Stimulated activated CD8-positive, alpha-beta memory T cell treated with anti-CD3 and anti-CD28 coated beads, Interleukin-15, amount 100 ng/mL, for 24 hours (primary cell): ENCODE measurements around the gene SLX9.
"Not testable (repeated sequence)": the region's sequence is repeated elsewhere in the genome, so short reads cannot be mapped to it uniquely, and the experiment has no call there.

Experiments used
- DNase-seq: peaks from one replicate; pipeline ENCODE4 v3.0.0-alpha.2; 2020; ENCODE audit warnings: low read depth

SLX9 gene

DNA sequence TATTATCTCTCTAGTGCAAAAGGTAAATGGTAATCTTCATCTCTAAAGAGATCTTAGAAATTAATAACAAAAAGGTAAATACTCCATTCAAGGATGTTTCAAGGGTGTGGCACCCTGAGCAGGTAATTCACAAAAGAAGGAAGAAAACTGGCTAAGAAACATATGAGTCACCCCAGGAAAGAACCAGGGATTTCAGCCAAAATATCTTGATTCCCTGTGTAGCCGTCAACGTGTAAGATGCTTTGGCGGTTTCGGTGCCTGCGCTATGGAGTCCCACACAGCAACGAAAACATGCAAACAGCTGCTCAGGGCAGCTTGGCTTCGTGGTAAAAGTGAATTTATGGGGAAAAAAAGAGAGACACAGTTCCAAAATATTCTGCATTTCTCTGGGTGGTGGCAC, 22.9 kb upstream of the SLX9 start:
- no peak for DNase-seq

DNA sequence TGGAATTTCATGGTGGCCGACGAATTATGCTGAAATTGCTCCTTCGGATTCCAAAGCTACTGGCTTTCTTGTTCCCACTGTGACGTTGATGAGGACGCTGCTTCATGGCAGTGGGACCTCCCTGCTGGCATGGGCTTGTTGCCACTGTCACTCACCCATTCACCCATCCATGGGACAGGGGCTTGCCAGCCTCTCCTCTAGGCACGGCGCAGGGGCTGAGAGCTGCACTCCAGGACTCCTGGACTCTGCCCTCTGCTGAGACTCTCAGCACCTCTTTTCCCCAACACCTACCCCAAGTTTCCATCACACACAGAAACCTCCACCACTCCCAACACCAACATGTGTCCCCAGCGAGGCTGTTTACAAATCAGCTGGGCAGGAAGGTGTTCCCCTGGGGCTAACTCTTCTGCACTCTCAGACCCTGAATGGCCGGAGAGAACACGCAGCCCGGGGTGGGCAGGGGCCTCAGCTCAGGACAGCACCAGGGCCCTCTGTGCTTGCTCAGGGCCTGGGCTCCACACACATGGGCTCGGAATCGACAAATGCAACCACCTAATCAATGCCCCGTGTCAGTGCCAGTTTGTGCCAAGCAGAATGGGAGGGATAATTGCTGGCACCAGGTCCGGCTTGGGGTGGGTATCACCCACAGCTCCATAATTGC, 22.3 kb upstream of the SLX9 start:
- no peak for DNase-seq

DNA sequence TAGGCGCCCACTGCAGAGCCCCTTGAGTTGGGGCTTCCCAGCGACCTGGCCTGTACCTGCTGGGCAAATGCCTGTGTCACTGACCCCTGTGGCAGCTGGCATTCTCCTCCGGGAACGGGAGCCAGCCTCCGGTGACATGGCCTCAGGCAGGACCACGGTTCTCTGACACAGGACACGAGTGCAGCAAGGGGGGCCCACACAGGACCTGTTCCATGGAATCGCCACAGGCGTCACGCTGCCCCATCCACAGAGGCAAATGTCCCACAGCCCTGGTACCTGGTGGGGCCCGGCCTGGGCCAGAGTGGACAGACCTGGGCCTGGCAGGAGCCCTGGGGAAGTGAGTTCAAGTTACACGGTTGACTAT, 21.7 kb upstream of the SLX9 start:
- DNase-seq = no peak

DNA sequence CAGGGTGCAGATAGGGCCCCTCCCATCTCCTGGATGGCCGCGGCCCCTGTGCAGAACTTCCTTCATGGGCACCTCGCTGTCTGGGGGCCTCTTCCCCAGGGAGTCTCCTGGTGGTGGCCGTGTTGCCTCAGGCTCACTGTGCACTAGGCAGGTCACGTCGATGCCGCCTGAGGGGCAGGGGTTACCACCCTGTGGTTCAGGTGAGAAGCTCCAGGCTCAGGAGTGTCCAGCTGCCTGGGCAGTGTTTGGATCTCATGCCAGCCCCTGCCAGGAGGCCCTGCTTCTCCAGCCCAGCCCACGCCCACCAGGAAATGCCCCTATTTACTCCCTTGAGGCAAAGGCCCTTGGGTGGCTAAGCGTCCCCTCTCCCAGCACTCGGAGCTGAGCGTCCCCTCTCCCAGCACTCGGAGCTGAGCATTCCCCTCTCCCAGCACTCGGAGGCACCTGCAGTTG, 21.2 kb upstream of the SLX9 start:
- no peak for DNase-seq

DNA sequence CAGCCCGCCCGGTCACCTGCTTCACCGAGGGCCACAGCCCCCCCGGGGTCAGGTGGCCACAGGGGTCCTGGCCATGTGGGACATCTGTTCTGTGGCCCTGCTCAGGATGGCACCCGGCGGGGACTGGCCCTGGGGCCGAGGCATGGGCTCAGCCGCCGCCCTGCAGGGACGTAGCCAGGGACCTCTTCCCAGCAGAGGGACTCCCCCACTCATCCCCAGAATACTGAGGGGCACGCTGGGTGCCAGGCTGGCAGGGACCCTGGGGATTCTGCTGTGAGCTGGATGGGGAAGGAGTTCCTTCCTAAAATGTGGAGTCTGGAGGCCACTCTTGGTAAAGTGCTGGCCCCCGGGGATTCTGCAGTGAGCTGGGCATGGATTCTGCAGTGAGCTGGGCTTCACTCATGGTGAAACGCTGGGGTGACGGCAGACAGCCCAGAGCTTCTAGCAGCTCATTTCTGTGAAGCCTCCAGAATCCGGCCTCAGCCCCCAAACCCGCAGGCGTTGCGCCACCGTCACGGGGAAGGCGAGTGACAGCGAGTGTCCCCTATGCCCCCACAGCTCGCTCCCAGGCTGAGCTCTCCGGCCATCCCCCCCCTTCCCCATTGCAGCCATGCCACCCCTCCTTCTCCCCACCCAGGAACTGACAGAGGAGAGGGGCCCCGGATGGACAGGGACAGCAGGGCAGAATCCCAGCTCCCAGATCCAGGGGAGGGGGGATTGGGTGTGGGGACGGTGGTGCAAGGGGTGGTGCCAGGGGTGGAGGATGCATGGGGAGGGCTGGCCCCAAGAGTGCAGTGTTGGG, 20.5 kb upstream of the SLX9 start:
- DNase-seq = no peak

DNA sequence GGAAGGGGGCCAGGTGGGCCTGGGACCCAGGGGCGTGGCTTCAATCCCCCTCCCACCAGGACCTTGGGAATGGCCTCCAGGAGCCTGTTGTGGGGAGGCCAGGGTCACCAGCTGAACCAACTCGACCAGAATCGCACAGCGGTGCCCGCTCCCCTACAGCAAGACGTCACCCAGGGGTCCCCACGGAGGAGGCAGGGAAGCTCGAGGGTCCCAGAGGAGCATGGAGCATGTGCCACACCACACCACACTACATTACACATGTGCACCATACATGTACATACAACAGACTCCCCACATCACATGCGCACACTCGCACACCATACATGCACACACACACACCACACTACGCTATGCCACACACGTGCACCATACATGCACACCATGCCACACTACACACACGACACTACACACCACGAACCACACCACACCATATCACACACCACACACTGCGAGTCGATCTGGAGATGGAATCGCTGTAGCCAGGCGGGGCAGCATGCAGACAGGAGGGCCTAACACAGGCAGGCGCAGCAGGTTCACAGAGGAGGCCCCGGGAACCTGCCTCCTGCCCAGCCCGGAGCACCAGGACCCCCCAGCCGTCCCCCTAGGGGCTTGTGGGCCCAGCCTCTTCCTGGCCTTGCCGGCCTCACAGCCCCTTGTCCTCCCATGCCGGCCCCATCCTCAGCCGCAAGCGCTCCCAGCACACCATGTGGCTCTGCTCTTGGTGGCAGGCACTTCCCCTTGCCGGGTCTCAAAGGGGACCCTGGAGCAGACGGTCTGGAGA, 19.7 kb upstream of the SLX9 start:
- no peak for DNase-seq

DNA sequence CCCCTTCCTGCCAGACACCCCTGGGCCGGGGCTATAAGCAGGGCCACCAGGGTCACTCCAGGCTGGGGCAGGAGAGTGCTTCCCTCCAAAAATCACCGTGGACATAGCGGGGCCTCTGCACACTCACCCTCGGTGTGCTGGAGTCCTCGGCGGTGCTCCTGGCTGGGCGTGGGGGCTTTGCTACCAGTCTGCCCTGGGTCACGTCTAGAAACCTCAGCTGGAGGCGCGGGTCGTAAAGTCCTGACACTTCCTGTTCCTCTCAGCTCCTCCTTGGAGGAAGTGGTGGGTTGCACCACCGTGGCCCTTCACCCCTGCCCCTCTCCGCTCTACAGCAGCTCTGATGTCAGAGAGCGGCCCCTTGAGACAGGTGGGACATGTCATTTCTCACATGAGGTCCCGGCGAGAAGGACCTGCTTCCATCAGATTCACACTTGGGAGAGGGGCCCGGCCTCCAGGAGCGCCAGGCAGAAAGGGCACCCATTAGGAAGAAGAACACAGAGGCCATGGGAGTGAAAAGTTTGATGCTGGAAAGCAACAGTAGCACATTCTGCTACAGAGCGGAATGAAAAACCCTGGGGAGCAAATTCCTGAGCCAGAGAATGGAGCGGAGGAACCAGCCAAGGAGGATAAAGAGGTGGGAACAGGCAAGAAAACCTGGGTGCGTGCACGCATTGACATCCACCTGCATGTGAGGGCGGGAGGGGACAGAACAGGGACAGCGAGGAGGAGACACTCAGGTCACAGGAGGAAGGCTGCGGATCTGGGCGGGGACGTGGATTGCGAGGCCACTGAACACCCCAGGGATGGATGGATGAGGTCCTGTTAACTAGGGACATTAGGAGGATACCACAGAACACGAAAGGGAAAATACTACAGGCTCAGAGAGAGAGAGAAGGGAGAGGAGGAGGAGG, 18.9 kb upstream of the SLX9 start, which contains the start of gene ITGB2:
TSS of gene ITGB2 (minus strand) at position 206 of the 911 bp plus-strand sequence. CDS start 10,117 bp downstream, outside the sequence.
- DNase-seq = no peak

DNA sequence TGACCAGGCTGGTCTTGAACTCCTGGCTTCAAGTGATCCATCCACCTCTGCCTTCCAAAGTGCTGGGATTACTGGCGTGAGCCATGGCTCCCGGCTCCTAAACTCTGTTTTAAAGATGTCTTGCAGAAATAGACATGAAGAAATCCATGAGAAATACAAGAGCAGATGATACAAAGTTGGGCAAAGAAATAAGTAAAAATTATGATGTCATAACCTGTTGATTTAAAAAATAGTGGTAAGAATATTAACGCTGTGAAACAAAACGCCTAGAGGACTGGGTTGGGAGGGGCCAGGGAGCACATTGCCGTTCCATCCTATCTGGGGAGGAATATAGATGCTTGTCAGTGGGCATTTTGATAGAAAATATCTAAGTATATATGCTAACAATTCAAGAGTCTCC, 17.9 kb upstream of the SLX9 start:
- DNase-seq = no peak

DNA sequence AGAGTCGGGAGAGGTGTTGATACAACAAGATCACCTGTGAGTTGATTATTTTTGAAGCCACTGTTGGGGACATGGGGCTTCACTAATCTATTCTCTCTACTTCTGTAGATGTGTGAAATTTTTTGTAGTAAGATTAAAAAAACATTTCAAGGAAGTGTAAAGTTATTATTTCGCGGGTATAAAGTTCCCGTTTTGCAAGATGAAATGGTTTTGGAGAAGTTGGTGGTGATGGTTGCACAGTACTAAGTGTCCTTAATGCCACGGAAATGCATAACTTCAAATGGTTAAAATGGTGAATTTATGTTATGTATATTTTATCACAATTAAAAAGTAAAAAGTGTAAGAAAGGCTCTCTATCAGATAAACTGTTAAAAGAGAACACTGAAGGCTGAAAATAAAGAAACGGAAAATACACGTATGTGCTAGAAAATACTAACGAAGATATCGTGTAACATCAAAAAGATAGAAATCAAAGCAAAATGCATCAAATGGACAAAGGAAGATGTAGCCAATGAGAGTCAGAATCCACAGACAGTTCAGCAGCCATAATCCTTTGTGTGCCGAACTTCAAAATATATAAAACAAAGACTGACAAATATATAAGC, 16.2 kb upstream of the SLX9 start:
- no peak for DNase-seq

DNA sequence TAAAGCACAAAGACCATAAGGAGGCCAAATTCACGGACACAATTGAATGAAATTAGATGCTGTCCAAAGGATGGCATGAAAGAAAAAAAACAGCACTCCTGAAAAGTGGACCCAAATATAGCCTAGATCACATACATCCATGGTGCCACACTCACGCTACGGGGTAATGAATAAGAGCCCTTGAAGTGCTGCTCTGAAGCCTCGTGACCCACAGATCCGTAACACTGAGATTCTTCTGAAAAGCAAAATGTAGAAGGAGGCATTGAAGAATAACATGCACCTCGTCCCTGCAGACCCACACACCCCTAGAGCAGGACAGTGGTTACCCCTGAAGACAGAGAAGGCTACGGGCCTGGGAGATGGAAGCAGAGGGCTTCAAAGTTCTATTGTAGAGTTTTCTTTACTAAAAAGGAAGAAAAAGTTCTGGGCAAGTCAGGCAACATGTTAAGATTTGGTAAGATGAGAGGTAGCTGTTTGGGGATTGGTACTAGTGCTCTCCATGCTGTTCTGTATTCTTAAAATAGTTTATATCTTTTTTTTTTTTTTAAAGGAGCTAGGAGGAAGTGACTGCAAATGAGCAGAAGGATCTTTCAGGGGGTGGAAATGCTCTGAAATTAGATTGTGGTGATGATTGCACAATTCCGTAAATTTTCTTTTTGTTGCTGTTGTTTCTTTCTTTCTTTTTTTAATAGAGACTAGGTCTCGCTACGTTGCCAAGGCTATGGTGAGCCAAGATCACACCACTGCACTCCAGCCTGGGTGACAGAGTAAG, 15.0 kb upstream of the SLX9 start:
- no peak for DNase-seq

DNA sequence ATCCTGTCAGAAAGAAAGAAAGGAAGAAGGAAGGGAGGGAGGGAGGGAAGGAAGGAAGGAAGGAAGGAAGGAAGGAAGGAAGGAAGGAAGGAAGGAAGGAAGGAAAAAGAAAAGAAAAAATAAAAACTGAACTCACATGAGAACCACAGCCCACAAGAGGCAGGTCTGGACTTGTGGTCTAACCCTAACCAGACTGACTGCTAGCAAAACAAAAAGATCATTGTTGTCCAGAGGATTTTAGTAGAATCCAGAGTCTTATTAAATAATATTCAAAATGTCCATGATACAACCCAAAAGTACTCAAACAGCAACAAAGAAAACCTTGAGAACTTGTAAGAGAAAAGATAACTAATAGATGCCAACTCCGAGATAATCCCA, 14.5 kb upstream of the SLX9 start:
- no peak for DNase-seq

DNA sequence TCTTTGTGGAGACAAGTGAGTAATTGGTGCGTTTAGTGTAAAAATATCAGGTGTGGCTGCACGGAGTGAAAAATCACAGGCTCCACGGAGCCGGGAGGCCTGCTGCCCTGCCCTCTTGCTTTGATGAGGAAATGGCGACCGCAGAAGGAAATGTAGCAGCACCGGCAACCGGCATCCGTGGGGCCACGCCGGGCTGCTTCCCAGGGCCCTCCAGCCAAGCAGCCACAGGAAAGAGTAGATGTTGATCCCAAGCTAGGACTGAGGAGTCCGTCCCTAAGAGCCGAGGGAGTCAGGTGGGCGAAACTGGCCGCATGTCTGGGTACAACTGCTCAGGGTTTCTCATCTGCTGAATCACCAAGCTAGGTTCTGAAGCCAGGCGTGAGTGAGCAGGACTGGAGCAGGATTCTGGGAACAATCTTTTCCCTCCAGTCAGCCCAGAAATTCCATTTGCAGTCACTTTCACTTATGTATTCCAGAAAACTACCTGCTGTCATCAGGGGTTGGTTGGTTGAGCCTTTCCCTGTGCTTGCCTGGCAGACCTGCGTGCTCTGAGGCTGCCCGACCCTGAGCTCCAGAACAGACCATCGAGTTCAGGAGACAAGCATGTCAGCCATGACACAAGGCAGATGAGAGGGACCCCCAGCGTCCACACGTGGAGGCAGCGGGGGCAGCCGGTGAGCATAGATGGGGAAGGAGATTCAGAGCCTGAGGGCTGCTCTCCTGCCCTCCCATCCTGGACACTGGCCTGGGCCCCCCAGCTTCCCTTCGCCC, 13.3 kb upstream of the SLX9 start:
- no peak for DNase-seq

DNA sequence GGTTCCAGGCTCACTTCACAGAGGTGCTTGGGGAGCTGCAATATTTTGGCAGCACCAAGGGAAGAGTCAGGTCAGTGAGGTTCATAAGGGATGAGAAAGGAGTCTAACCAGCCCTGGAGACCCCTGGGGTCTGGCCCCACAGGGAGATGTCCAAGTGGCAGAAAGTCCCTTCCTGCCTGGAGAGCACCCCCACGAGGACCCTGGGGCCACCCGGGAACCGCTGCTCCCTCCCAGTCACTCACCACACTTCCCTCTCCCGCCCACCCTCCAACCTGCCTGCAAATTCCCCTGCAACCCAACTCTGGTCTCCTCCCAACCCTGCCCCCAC, 12.6 kb upstream of the SLX9 start:
- DNase-seq = no peak

DNA sequence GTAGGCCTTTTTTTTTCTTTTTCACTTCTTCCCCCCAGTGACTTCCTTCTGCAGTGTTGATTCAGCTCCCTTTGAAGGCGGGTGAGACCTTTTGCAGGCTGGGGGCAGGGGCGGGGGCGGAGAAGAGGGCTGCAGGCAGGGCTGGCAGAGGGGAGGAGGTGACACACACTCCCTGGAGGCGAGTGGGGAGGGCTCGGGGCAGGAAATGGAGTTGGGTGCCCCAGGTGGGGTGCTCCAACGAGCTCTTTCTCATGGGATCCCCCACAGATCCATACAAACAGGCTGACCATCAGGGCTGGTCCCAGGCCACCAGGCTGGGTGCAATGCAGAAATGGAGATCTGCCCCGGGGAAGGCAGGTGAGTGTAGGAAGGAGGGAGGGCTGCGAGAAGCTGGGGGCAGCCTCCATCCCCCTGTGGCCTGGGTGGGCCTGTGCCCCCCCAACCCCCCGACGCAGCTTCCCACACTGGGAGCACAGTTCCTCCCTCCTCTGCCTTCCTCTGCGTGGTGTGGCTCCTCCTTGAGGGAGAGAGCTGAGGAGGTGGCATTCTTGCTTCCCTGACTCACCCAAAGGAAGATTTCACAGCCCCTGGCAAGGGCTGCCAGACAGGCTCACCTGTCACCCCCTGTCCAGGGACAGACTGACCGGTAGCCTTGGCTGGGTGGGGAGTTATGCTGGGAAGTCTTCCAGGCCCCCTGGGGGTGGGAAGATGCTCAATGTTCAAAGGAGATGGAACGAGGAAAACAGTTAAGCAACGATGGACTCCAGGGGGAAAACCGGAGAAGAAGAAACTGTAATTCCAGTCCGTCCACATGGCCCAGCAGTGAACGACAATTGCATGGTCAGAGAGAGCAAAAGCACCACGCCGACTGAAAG, 12.0 kb upstream of the SLX9 start:
- DNase-seq = peak; percentile 55

DNA sequence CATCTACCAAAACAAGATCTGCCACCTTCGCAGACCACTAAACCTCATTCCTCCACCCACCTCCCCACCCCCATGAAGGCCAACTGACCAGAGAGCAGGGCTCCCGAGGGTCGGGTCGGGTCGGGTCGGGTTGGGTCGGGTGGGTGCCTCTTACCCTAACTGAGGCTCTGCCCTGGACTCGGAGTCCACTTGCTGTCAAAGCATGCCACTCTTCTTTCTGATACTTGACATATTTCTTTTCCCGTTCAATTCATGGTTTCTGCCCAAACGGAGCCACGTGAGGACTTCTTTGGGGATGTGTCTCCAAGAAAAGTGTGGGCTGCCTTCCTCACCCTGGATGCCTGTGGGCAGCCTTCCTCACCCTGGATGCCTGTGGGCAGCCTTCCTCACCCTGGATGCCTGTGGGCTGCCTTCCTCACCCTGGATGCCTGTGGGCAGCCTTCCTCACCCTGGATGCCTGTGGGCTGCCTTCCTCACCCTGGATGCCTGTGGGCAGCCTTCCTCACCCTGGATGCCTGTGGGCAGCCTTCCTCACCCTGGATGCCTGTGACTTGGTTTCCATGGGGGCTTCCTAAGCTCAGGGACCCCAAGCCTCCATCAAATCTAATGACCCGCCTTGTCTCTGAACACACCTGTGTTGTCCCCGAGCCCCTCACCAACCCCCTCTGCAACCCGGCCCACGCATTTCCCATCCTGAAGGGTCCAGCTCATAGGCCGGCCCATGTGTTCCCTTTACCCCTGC, 11.2 kb upstream of the SLX9 start:
- not testable (repeated sequence) for DNase-seq

DNA sequence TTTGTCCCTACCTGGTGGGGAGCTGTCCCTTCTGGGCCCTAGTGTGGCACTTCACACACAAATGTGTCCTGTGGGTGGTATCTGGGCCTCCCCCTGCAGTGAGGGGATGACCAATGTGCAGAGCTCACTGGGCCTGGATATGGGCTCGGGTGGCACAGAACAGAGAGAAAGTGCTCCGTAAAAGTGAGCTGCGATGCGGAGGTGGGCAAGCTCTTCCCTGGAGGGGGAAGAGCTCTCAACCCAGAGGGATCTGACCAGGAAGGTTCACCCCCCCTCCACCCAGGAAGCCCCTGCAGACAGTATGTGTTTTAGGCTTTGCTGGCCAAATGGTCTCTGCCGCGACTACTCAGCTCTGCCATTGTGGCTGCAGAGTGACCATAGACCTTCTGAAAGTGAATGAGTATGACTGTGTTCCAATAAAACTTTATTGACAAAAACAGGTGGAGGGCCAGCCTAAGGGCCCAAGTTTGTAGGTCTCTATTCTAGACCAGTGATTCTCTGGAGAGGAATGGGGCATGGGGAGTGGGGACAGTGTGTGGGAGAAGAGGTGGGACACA, 10.5 kb upstream of the SLX9 start:
- no peak for DNase-seq

DNA sequence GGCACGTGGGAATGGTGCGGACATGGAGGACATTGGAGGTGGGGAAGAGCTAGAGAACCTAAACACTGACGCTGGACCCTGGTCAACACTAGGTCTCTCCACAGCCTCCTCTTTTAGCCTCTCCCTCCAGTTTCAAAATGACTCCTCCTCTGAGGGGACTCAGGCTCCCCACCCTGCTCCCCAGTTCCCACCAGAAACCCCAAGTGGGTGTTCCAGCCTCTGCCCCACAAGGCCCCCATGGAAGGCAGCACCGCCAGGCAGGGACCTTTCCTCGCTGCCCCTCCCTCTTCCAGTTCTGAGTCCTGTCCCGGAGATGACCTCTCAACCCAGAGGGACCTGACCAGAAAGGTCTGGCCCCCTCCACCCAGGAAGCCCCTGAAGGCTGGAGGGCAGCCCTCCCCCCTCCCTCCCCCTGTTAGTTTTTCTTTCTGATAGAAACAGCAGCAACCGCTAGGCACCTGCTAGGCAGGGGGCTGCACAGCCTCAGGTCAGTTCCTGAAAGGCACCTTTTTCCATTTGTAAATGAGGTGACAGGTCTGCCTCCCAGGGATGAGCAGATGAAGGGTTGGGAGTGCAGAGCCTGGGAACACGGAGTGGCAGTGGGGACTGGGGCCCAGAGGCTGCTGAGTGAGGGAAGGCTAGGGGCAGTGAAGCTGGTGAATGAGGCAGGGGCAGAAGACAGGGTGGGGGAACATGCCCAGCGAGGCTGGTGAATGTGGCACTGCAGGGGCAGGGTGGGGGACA, 9.9 kb upstream of the SLX9 start:
- DNase-seq = no peak
